Endodermal cell (in vitro differentiated cells): ENCODE results near the gene MIGA1. TPM values are rescaled to one million over a fixed set of nuclear protein-coding genes. Genes with fewer than 3 reads are reported as not detected.

Experiments used
- DNase-seq: peaks from one replicate; pipeline ENCODE4 v3.0.0-alpha.2; 2017
- H3K27ac ChIP-seq: 2 replicates; pipeline ENCODE4 v1.5.1; 2013; ENCODE audit warnings: mild to moderate bottlenecking, low read depth, low read length, moderate library complexity
- H3K27me3 ChIP-seq: 2 replicates; pipeline ENCODE4 v1.6.1; 2013; ENCODE audit warnings: mild to moderate bottlenecking, low read length, moderate library complexity; ENCODE audit not compliant: insufficient read depth, control insufficient read depth, poor library complexity, severe bottlenecking
- H3K36me3 ChIP-seq: 2 replicates; pipeline ENCODE4 v1.7.0; 2013; ENCODE audit warnings: mild to moderate bottlenecking, low read length, moderate library complexity; ENCODE audit not compliant: control insufficient read depth, insufficient read depth
- H3K4me1 ChIP-seq: one replicate; pipeline ENCODE4 v1.7.0; 2013; ENCODE audit warnings: low read length; ENCODE audit not compliant: control insufficient read depth, insufficient read depth
- H3K4me3 ChIP-seq: 2 replicates; pipeline ENCODE4 v1.5.1; 2013; ENCODE audit warnings: mild to moderate bottlenecking, low read length, moderate library complexity
- H3K9ac ChIP-seq: 2 replicates; pipeline ENCODE4 v1.6.1; 2013; ENCODE audit warnings: mild to moderate bottlenecking, low read length, moderate library complexity; ENCODE audit not compliant: poor library complexity, severe bottlenecking; ENCODE audit errors: extremely low read depth
- H3K9me3 ChIP-seq: 2 replicates; pipeline ENCODE4 v1.6.1; 2013; ENCODE audit warnings: mild to moderate bottlenecking, low read length, moderate library complexity; ENCODE audit not compliant: control insufficient read depth
- H3K27ac Mint-ChIP-seq: 2 replicates; pipeline ENCODE4 v1.8.0; 2020; ENCODE audit warnings: mixed read lengths
- H3K27me3 Mint-ChIP-seq: 2 replicates; pipeline ENCODE4 v1.8.0; 2021; ENCODE audit warnings: mild to moderate bottlenecking, mixed read lengths; ENCODE audit not compliant: insufficient read depth
- H3K36me3 Mint-ChIP-seq: 2 replicates; pipeline ENCODE4 v1.8.0; 2020; ENCODE audit warnings: low read depth, mixed read lengths
- H3K4me1 Mint-ChIP-seq: 2 replicates; pipeline ENCODE4 v1.8.0; 2020; ENCODE audit warnings: mixed read lengths
- H3K4me3 Mint-ChIP-seq: 2 replicates; pipeline ENCODE4 v1.8.0; 2020; ENCODE audit warnings: mild to moderate bottlenecking, moderate library complexity, mixed read lengths
- H3K9me3 Mint-ChIP-seq: 2 replicates; pipeline ENCODE4 v1.8.0; 2020; ENCODE audit warnings: mild to moderate bottlenecking, mixed read lengths
- CTCF ChIP-seq: fragments of 200-600 bp; sonication (generic); conservative IDR thresholded peaks from 2 replicates; pipeline ENCODE4 v1.5.0; 2021; ENCODE audit warnings: antibody characterized with exemption, mild to moderate bottlenecking
- WGBS, 2 experiments: methylation state at CpG; one replicate each; pipeline versions ENCODE4 v1.1.5 to v1.1.7; 2013; ENCODE audit warnings: missing lambda C conversion rate in 2 of 2, mixed read lengths in 1 of 2; ENCODE audit not compliant: insufficient coverage in 1 of 2, insufficient read length in 1 of 2; 5-methylcytosine and 5-hydroxymethylcytosine counted together
- total RNA-seq, 2 donors: library from RNA; stranded (reverse); fragmentation: NEBNext Ultra II Directional in 1 of 2; extraction: Animal tissue kit (Norgen Biotek cat#: 25700) in 1 of 2; gene quantifications; 2 replicates in 1 of 2; 3 replicates in 1 of 2; pipeline ENCODE4 v1.2.1, GENCODE V29; 2021

MIGA1 gene
- total RNA-seq, 2 donors from 2014 or later: 7.3 to 9.5 TPM

GRCh38 chr1:77796695-77797405, 17.4 kb downstream of the MIGA1 start:
- Histone ChIP-seq H3K27ac (no peak overlapping the region), H3K4me1 (no peaks in the 10 kb centered on the region), H3K9me3 (no peaks in the 10 kb centered on the region), H3K9ac (no peak overlapping the region), H3K27me3 (no peaks in the 10 kb centered on the region), H3K36me3 (peaks cover 2% of the 10 kb centered on the region), H3K4me3 (no peak overlapping the region)
- H3K4me1 Mint-ChIP-seq: peaks cover 9% of the 10 kb centered on the region
- H3K36me3 Mint-ChIP-seq: peaks cover 13% of the 10 kb centered on the region
- H3K27me3 Mint-ChIP-seq: no peaks in the 10 kb centered on the region
- no peak overlapping the region for H3K27ac Mint-ChIP-seq
- H3K9me3 Mint-ChIP-seq: no peaks in the 10 kb centered on the region
- no peak overlapping the region for H3K4me3 Mint-ChIP-seq
- no peak for DNase-seq
- 91 to 92% methylated on average over 1 to 5 of the region's 5 CpGs for WGBS, 2 experiments
- peak; percentile 31 for TF ChIP-seq CTCF

GRCh38 chr1:77797991-77798390, 18.5 kb downstream of the MIGA1 start:
- Histone ChIP-seq H3K4me1 (no peaks in the 10 kb centered on the region), H3K9ac (no peak overlapping the region), H3K9me3 (no peaks in the 10 kb centered on the region), H3K27me3 (no peaks in the 10 kb centered on the region), H3K36me3 (peaks cover 7% of the 10 kb centered on the region), H3K4me3 (no peak overlapping the region), H3K27ac (no peak overlapping the region)
- peak overlapping the region; percentile 12 for H3K27ac Mint-ChIP-seq
- no peak for TF ChIP-seq CTCF
- H3K4me3 Mint-ChIP-seq: no peak overlapping the region
- H3K27me3 Mint-ChIP-seq: no peaks in the 10 kb centered on the region
- DNase-seq: no peak
- peaks cover 13% of the 10 kb centered on the region for H3K36me3 Mint-ChIP-seq
- H3K9me3 Mint-ChIP-seq: no peaks in the 10 kb centered on the region
- peaks cover 9% of the 10 kb centered on the region for H3K4me1 Mint-ChIP-seq

- H3K27ac Mint-ChIP-seq: no peak overlapping the region
- Histone ChIP-seq H3K9ac (no peak overlapping the region), H3K27ac (no peak overlapping the region), H3K27me3 (no peaks in the 10 kb centered on the region), H3K4me1 (no peaks in the 10 kb centered on the region), H3K36me3 (peaks cover 21% of the 10 kb centered on the region), H3K4me3 (no peak overlapping the region), H3K9me3 (no peaks in the 10 kb centered on the region)
- H3K27me3 Mint-ChIP-seq: no peaks in the 10 kb centered on the region
- TF ChIP-seq CTCF: no peak
- no peaks in the 10 kb centered on the region for H3K9me3 Mint-ChIP-seq
- peaks cover 21% of the 10 kb centered on the region for H3K36me3 Mint-ChIP-seq
- H3K4me3 Mint-ChIP-seq: no peak overlapping the region
- WGBS, 2 experiments: 98 to 100% methylated on average over 1 to 2 of the region's 2 CpGs
- DNase-seq: no peak
- peaks cover 9% of the 10 kb centered on the region for H3K4me1 Mint-ChIP-seq
Measured at GRCh38 chr1:77802026-77802425, 22.6 kb downstream of the MIGA1 start.
